SK-N-MC (cell line): ENCODE data around the gene NEDD4L.
"Not testable (repeated sequence)": the region's sequence is repeated elsewhere in the genome, so short reads cannot be mapped to it uniquely, and the experiment has no call there.

Source experiments
- DNase-seq: peaks from one replicate; pipeline ENCODE4 v3.0.0-alpha.2; 2011; ENCODE audit warnings: low read depth, low spot score
- H3K27ac ChIP-seq: fragments of 200-600 bp; sonication (generic); 2 replicates; pipeline ENCODE4 v1.5.1; 2016; ENCODE audit warnings: mixed run types
- H3K36me3 ChIP-seq: fragments of 200-600 bp; sonication (generic); 2 replicates; pipeline ENCODE4 v1.6.1; 2017; ENCODE audit warnings: antibody characterized with exemption, low read length, mixed read lengths; ENCODE audit not compliant: insufficient read depth
- H3K4me3 ChIP-seq: fragments of 200-600 bp; sonication (generic); 2 replicates; pipeline ENCODE4 v1.5.1; 2016
- H3K9ac ChIP-seq: fragments of 200-600 bp; sonication (generic); 2 replicates; pipeline ENCODE4 v1.8.0; 2017; ENCODE audit warnings: mixed run types, mixed read lengths; ENCODE audit not compliant: insufficient read length
- H3K9me3 ChIP-seq: fragments of 200-600 bp; sonication (generic); 2 replicates; pipeline ENCODE4 v1.6.1; 2017; ENCODE audit warnings: low read depth, mild to moderate bottlenecking, antibody characterized with exemption, low read length, moderate library complexity, mixed read lengths
- EZH2 ChIP-seq: fragments of 200-600 bp; sonication (generic); IDR thresholded peaks from one replicate; pipeline ENCODE4 v1.6.1; 2017; ENCODE audit warnings: antibody characterized with exemption
- FOXP2 ChIP-seq: optimal IDR thresholded peaks from 2 replicates; pipeline ENCODE3; 2011; ENCODE audit warnings: mild to moderate bottlenecking, moderate library complexity; ENCODE audit not compliant: insufficient read depth; ENCODE audit errors: extremely low read length, control extremely low read depth
- POLR2AphosphoS5 ChIP-seq: IDR thresholded peaks from 2 replicates; pipeline ENCODE4 v1.6.1; 2012; ENCODE audit warnings: mild to moderate bottlenecking, low read depth, low read length, borderline replicate concordance

NEDD4L gene

DNA sequence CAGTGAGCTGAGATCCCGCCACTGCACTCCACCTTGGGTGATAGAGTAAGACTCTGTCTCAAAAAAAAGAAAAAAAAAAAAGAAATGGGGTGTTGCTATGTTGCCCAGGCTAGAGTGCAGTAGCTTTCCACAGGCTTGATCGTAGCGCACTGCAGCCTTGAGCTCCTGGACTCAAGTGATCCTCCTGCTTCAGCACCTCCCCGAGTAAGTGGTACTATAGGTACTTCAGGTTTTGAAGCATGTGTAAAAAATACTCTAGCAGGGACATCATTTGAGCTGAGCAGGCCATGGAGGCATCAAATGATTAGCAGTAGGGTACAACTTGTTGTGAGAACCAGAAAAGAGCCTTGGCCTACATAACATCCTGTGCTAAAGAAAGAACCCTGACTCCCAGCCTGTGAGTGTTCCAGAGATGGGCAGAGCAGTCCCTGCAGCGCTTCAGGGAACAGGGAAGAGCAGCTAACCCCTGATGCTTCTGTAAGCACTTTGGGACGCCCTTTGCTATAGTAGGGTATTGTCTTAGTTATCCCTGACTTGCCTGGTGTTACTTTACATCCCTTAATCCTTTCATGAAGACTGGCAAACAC is 119.1 kb downstream of the NEDD4L start:
- Histone ChIP-seq H3K9ac (no peak overlapping the region), H3K36me3 (no peaks in the 10 kb centered on the region), H3K27ac (no peak overlapping the region), H3K4me3 (no peak overlapping the region), H3K9me3 (no peaks in the 10 kb centered on the region)
- TF ChIP-seq FOXP2 (no peak), EZH2 (no peak), POLR2AphosphoS5 (no peak)
- DNase-seq: no peak

DNA sequence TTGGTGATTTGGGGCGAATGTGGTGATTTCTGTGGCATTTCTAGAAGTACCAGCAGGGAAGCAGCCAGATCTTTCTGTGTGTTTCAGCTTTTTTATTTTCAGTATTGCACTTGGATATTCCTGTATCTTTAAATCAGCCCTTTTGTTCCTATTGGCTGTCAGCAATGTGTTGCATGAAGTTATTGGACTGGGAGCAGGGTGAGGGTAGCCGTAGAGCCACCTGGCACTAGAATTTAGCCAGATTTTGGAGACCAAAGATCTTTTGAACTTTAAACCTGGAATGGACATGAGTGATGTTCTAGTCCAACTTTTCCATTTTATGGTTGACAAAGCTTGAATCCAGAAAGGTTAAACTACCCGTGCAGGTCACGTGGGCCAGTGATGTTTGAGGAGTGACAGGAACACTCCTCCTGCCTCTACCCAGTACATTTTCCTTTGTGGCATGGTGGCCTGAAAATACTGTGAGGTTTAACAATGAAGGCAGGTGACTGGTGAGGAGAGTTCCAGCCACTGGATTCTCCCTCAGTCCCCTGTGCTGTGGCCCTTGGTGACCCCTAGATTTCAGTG is 122.3 kb downstream of the NEDD4L start:
- no peaks in the 10 kb centered on the region for H3K9me3 ChIP-seq
- H3K4me3 ChIP-seq: no peak overlapping the region
- DNase-seq: no peak
- H3K27ac ChIP-seq: no peak overlapping the region
- H3K36me3 ChIP-seq: no peaks in the 10 kb centered on the region
- TF ChIP-seq FOXP2 (no peak), EZH2 (no peak), POLR2AphosphoS5 (no peak)
- no peak overlapping the region for H3K9ac ChIP-seq

DNA sequence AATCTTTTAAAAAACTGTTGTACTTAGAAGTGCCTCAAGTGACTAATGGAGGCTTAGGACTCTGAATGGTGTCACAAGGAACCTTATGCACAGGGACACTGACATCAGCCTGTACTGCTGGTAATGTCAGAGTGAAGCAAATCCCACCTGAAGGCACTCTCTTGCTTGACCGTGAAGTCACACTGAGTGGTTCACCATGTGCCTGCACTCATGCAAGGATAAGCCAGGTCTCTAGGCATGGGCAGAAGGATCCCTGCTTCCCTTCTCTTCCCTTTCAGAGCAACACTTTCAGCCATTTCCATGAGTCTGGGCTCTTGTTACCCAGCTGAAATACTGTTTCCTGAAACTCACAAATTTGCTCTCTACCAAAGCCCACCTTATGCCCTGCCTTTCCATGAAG is 123.0 kb downstream of the NEDD4L start:
- no peak overlapping the region for H3K27ac ChIP-seq
- TF ChIP-seq POLR2AphosphoS5: no peak
- no peak for TF ChIP-seq FOXP2
- no peak for TF ChIP-seq EZH2
- no peak overlapping the region for H3K4me3 ChIP-seq
- H3K36me3 ChIP-seq: no peaks in the 10 kb centered on the region
- no peak for DNase-seq
- no peaks in the 10 kb centered on the region for H3K9me3 ChIP-seq
- no peak overlapping the region for H3K9ac ChIP-seq

DNA sequence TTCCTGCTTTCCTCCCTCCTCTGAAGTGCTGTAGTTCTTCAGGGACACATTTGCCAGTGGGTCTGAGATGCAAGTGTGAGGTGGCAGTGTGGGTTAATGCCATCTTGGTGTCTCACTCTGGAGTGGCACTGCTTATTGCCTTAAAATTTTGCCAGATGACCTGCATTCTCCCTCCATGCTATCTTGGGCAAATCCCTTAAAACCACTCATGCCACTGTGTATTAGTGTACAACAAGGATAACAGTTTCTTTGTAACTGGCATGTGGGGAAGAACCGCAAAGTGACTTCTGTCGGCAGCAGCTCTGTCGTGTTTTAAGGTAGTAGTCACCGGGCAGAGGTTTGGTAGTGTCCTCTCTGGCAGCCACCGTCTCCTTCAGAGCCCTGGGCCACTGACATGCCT is 124.2 kb downstream of the NEDD4L start:
- no peak overlapping the region for H3K27ac ChIP-seq
- no peaks in the 10 kb centered on the region for H3K9me3 ChIP-seq

DNA sequence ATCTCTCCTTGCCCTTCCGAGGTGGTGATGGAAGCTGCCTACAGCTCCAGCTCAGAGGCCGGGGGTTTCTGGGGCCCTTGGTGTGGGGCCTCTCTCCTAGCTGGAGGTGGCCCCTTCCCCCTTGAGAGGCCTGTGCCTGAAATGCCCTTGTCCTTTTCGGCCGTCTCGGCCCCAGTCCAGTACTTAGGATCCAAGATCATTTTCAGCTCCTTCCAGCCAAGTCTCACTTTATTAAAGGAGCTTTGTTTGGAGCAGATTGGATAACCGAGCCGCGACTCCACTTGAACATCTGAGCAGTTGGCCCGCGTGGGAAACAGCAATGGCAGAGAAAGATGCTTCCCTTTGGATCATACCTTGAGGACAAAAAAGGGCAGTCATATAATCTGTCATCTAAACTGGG is 125.0 kb downstream of the NEDD4L start:
- no peak for DNase-seq
- no peak overlapping the region for H3K27ac ChIP-seq
- H3K9me3 ChIP-seq: no peaks in the 10 kb centered on the region
- no peak for TF ChIP-seq EZH2
- no peak for TF ChIP-seq POLR2AphosphoS5
- TF ChIP-seq FOXP2: no peak
- no peak overlapping the region for H3K4me3 ChIP-seq
- no peaks in the 10 kb centered on the region for H3K36me3 ChIP-seq
- no peak overlapping the region for H3K9ac ChIP-seq

More for the DNA sequence above, 124.2 kb downstream of the NEDD4L start:
- DNase-seq: no peak
- Histone ChIP-seq H3K9ac (no peak overlapping the region), H3K4me3 (no peak overlapping the region), H3K36me3 (no peaks in the 10 kb centered on the region)
- no peak for TF ChIP-seq EZH2
- no peak for TF ChIP-seq FOXP2
- no peak for TF ChIP-seq POLR2AphosphoS5

GRCh38 chr18:58169472-58169871 is 125.4 kb downstream of the NEDD4L start:
- no peak for DNase-seq
- H3K27ac ChIP-seq: no peak overlapping the region
- no peaks in the 10 kb centered on the region for H3K36me3 ChIP-seq
- H3K4me3 ChIP-seq: no peak overlapping the region
- no peak for TF ChIP-seq POLR2AphosphoS5
- no peak for TF ChIP-seq FOXP2
- no peak for TF ChIP-seq EZH2
- H3K9me3 ChIP-seq: no peaks in the 10 kb centered on the region
- no peak overlapping the region for H3K9ac ChIP-seq

DNA sequence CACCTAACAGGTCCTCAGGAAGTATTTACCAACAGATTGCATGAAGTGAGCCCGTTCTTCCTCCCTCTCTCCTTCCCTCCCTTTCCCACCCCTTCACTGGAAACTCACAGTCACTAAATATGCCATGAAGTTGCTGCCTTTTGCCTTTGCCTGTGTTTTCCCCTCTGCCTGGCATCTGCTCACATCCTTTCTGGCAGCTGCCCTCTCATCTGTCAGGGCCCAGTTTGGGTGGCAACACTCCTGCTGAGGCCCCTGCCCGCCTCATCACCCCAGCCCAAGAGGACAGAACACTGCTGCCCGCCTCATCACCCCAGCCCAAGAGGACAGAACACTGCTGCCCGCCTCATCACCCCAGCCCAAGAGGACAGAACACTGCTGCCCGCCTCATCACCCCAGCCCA is 126.0 kb downstream of the NEDD4L start:
- H3K4me3 ChIP-seq, DNase-seq, H3K36me3 ChIP-seq, H3K9me3 ChIP-seq, H3K9ac ChIP-seq, H3K27ac ChIP-seq: not testable (repeated sequence)

- no peak overlapping the region for H3K27ac ChIP-seq
- DNase-seq: no peak
- no peaks in the 10 kb centered on the region for H3K9me3 ChIP-seq
- no peak for TF ChIP-seq EZH2
- TF ChIP-seq POLR2AphosphoS5: no peak
- no peak for TF ChIP-seq FOXP2
- no peak overlapping the region for H3K9ac ChIP-seq
- no peak overlapping the region for H3K4me3 ChIP-seq
- H3K36me3 ChIP-seq: no peaks in the 10 kb centered on the region
Measured at GRCh38 chr18:58172031-58172430, 128.0 kb downstream of the NEDD4L start.

DNA sequence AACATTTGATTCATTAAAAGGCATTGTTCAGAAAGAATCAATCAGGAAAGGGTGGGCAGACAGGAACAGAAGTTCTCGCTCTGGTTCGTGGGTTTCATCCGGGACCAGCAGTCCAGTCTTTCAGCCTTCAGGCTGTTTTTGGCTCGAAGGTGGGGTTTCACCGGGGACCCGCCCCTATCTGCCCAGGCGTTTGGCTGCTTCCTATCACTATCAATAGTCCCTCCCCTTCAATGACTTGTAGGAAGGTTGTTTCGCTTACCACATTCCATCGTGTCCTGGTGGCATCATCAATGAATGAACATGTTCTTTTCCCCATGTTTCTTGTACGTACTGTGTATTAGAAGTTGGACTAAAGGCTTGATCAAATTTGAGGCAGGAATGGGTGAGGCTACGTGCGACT is 130.3 kb downstream of the NEDD4L start:
- TF ChIP-seq POLR2AphosphoS5 (no peak), EZH2 (no peak), FOXP2 (no peak)

GRCh38 chr18:58175122-58175785 is 131.2 kb downstream of the NEDD4L start:
- no peaks in the 10 kb centered on the region for H3K9me3 ChIP-seq
- H3K4me3 ChIP-seq: no peak overlapping the region
- TF ChIP-seq EZH2 (no peak), POLR2AphosphoS5 (no peak), FOXP2 (no peak)
- H3K36me3 ChIP-seq: no peaks in the 10 kb centered on the region
- no peak overlapping the region for H3K27ac ChIP-seq
- DNase-seq: no peak
- H3K9ac ChIP-seq: no peak overlapping the region

More for the DNA sequence above, 130.3 kb downstream of the NEDD4L start:
- Histone ChIP-seq H3K4me3 (no peak overlapping the region), H3K9ac (no peak overlapping the region), H3K9me3 (no peaks in the 10 kb centered on the region), H3K27ac (no peak overlapping the region), H3K36me3 (no peaks in the 10 kb centered on the region)
- no peak for DNase-seq
